HCT116 (cell line): Measurements from ENCODE around the gene FXYD6.

Experiments
- CTCF ChIP-seq, 3 experiments: fragments of 200-600 bp in 1 of 3; sonication (generic) in 1 of 3; IDR thresholded peaks in 2 of 3; conservative IDR thresholded peaks in 1 of 3; 2 replicates each; pipeline ENCODE4 v1.5.1; 2012 to 2017; ENCODE audit warnings: low read depth in 2 of 3, low read length in 2 of 3, antibody characterized with exemption in 1 of 3, borderline replicate concordance in 1 of 3, control low read depth in 1 of 3, mild to moderate bottlenecking in 1 of 3, mixed read lengths in 1 of 3, mixed run types in 1 of 3, moderate library complexity in 1 of 3; ENCODE audit not compliant: insufficient read depth in 1 of 3
- MAX ChIP-seq: IDR thresholded peaks from 2 replicates; pipeline ENCODE4 v1.6.1; 2012
- REST ChIP-seq: IDR thresholded peaks from 2 replicates; pipeline ENCODE4 v1.6.1; 2012; ENCODE audit warnings: low read depth

GRCh38 chr11:117861151-117862018, 15.1 kb downstream of the FXYD6 start:
- TF ChIP-seq REST (no peak), MAX (no peak), CTCF (IDR thresholded peaks at IDR 0.05 in 2 of 3, conservative IDR thresholded peaks at IDR 0.05 in 1 of 3; ENCODE audit: borderline replicate concordance in 1 of 3, insufficient read depth in 1 of 3, low read depth in 2 of 3, low read length in 2 of 3) (no peak)
